ENCODE results near the gene CXCL16.

CXCL16 gene

DNA sequence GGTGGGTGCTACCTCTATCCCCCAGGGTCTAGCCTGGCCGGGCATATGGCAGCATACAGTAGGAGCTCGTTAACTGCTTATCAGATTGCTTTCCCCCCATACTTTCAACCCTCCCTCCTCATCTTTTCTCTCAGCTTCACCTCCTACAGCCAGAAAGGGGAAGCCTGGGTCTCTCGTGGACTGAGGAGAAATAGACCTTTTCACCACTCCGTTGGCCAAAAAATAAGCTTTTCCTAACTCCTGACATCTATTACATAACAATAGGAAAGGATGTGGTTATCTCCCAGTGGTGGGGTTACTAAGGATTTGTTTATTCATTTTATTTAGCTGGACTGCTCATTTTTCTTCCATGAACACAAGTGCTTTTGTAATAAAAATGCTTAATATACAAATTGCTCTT lies 9.0 kb upstream of the CXCL16 start:
- no peak for DNase-seq

DNA sequence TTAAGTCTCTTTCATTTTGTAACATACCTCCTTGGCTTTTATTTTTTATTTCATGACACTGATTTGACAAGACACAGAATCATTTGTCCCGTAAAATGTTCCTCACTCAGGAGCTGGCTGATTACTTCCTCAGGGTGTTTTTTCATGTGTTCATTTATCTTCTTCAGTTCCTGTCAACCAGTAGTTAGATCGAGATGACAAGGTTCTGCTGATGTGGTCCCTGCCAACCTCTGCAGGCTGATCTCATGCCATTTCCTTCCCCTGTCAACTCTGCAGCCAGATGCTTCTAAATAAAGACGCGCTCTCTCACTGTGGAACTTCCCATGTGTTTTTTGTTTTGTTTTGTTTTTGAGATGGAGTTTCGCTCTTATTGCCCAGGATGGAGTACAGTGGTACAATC lies 8.1 kb upstream of the CXCL16 start:
- DNase-seq, result no peak

DNA sequence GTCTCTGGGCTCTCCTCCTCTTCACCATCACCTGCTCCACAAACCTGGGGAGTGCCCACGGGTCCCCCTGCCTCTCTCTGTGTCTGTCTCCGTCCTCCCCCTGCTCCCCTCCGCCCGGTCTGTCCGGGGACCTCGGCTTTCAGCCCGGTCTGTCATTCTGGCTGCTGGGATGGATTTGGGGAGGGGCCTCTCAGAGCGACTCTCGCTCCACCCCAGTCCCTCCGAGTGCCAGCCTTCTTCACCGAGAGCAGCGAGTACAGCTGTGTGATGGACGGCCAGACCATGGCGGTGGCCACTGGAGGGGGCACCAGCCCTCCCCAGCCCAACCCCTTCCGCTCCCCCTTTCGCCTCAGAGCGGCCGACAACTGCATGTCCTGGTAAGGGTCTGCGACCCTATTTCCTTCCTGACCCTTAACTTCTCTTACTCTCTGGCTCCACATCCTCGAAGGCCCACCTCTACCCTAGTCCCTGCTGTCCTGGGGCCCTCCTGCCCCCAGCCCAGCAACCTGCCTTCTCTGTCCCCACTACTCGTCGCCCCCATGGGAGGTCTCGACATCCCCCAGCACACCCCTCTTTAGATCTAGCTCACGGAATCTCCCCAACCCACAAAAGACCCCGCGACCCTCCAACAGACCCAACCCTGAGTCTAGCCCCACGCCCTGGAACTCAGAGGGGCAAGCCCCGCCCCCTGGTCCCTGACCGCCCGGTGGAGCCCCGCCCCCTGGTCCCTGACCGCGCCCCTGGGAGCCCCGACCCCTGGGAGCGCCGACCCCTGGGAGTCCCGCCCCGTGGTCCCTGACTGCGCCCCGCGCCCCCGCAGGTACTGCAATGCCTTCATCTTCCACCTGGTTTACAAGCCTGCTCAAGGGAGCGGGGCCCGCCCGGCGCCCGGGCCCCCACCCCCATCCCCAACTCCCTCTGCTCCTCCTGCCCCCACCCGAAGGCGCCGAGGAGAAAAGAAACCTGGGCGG lies 5.6 kb upstream of the CXCL16 start:
- DNase-seq, result no peak

DNA sequence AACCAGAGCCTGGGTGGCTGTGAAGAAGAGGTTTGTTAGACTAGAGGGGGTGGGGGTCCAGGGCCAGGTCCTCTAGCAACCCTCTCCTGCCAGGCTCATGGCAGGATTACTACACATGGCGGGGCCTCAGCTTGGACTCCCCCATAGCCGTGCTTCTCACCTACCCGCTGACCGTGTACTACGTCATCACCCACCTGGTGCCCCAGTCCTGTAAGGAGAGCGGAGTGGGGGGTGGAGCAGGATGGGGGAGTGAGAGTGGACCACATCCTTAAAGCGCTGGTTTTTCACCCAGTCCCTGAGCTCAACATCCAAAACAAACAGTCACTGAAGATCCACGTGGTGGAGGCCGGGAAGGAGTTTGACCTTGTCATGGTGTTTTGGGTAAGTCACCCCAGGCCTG lies 4.2 kb upstream of the CXCL16 start:
- no peak for DNase-seq

DNA sequence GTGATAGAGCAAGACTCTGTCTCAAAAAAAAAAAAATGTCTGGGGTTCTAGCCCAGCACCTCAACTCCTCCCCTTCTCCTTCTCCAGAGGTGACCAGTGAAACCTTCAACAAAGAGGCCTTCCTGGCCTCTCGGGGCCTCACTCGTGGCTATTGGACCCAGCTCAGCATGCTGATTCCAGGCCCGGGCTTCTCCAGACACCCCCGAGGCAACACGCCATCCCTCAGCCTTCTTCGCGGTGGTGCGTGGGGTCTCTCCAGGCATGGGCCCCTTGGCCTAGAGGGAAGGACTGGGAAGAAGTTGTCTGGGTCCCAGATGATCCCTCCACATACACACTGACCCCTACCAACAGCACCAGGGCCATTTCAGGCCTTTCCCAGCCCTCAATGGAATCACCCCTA lies 3.5 kb upstream of the CXCL16 start:
- DNase-seq, result no peak

DNA sequence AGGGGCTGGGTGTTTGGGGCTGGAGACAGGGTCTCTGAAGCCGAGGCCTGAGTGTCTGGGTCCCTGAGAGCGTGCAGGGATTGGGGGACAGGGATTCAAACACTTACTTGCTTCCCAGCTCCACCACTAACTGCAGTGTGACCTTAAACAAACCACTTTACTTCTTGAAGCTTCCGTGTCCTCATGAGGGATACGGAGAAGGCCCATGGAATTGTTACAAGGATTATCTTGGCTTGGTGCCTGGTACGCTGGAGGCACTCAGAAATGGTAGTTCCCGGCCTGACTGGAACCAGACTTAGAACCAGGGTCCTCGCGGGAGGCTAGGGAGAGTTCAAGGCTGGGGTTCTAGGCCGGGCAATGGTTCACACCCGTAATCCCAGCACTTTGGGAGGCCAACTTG lies 2.9 kb upstream of the CXCL16 start:
- no peak for DNase-seq

DNA sequence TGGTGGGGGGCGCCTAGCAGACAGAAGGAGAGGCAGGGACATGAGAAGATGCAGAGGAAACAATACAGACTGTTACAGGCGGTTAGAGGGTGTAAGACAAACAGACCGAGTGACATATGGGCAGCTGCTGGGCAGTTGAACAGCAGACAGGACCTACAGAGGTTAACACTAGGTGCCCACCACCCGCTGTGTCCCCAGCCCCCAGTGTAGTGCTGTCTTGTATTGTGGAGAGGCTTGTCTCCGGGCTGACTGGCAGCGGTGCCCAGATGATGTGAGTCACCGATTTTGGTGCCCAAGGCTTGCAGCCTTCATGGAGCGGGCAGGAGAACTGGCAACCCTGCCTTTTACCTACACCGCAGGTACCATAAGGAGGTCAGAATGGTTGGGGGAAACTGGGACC lies 2.4 kb upstream of the CXCL16 start:
- DNase-seq, result no peak

DNA sequence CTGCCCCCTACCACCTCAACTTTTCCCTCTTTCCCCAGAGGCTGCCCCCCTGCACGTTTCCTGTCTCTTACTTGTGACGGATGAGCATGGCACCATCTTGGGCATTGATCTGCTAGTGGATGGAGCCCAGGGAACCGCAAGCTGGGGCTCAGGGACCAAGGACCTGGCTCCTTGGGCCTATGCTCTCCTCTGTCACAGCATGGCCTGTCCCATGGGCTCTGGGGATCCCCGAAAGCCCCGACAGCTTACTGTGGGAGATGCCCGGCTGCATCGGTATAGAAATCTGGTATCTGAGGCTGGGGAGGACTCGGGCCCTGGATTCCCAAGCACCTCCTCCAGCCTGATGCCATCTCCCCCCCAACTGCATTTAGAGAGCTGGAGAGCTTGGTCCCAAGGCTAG lies 1.8 kb upstream of the CXCL16 start:
- DNase-seq, result no peak

DNA sequence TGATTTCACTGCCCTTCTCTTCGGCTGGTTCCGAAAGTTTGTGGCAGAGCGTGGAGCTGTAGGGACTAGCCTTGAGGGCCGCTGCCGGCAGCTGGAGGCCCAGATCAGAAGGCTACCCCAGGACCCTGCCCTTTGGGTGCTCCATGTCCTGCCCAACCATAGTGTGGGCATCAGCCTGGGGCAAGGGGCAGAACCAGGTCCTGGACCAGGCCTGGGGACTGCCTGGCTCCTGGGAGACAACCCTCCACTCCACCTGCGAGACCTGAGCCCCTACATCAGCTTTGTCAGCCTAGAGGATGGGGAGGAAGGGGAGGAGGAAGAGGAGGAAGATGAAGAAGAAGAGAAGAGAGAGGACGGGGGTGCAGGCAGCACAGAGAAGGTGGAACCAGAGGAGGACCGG lies 856 bp upstream of the CXCL16 start:
- DNase-seq, result no peak

DNA sequence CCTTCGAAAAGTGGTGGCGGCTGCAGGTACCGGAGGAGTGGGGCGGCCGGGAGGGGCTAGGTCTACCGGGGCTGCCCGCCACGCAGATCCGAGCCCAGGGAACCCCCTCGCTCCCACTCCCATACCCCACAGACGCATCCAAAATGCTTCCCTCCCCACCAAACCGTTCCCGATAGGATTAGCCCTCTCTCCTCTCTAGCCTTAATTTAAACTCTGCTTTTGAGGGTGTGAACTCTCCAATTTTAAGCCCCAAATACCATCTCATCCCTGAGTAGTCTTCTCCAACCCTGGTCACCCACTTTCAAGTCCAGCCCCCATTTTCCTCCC lies 260 bp upstream of the CXCL16 start:
- DNase-seq, result no peak

DNA sequence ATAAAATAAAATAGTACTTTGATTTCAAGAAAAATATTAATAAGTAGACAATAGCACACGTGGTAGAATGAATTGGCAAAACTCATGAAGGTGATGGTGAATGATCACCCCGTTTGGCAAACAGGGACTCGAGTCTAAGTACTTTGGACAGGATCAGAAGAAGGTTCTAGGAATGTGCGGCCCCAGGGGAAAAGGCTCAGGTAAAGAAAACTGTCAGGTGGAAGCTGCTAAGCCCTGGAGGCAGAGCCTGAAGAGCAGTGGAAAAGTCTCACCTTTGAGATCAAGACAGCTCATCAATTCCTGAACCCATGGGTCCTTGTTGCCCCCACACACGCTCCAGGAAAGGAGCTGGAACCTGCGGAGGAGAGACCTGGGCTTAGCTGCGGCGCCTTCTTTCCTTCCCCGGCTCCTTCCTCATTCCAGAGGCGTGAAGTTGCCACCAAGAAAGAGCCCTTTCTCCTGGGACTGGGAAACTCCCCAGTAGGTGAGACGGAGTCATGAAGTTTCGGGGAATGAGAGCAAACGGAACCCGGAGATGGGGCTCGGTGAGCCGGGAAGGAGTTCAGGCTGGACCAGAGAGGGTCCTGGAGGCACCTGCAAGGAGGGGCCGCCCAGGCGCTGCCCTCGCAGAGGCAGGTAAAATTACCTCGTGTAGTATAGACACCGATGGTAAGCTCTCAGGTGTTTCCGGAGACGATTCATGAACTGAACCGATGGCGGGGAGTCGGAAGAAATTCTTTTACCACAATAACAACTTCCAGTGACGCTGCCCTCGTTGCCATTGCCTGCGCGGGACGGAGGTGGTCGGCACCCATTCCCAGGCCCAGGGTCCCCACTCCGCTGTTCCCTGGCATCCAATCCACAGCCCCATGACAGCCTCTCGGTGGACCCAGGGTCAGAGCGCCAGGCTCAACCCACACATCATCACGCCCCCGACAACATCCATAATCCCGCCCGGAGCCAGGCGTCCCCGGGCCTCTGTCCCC lies 1.3 kb downstream of the CXCL16 start:
- no peak for DNase-seq

DNA sequence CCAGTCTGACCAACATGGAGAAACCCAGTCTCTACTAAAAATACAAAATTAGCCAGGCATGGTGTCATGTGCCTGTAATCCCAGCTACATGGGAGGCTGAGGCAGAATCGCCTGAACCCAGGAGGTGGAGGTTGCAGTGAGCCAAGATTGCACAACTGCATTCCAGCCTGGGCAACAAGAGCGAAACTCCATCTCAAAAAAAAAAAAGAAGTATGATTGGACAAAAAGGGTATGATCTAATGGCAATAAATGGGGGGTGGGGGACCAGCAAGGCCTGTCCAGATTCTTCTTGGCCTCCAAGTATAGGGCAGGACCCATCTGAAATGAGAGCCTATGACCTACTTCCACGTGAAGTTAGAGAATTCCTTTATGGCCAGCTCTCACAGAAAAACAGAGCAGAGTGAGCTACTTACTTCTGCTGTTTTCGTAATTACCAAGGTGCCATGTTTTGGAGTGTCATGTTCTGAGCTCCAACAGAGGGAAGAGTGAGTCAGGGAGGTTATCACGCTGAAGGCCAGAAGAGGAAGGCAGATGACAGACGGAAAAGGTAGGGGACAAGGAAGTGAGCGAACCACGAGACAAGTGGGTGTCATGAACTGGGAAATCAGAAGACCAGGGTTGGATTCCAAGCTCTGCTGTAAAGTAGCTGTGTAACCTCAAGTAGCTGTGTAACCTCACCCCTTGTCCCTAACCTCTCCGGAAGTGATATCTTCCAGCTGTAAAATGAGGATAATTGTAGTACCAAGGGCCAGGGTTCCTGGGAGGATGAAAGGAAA lies 3.7 kb downstream of the CXCL16 start:
- no peak for DNase-seq

DNA sequence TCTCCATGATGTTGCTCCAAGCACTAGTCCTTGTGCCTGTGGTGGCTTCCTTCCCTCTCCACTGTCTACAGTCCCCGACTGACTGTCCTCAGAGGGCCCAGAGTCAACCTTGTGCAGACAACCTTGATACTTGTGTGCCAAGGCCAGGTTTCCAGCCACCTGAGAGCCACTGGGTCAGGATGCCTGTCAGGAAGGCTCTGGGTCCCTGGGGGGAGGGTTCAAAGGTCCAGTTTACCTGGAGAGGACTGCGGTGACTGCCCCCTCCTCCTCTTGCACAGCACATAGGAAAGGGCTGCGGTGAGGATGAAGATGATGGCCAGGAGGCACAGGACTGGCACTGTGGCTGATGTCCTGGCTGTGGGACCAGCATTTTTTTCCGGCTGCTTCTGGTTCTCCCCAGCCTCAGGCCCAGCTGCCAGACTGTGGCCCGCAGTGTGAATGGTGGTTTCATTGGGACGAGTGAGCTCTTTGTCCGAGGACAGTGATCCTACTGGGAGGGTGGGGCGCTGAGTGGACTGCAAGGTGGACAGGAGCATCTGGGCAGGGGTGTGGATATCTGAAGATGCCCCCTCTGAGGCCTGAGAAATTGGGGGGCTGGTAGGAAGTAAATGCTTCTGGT lies 4.8 kb downstream of the CXCL16 start:
- no peak for DNase-seq

DNA sequence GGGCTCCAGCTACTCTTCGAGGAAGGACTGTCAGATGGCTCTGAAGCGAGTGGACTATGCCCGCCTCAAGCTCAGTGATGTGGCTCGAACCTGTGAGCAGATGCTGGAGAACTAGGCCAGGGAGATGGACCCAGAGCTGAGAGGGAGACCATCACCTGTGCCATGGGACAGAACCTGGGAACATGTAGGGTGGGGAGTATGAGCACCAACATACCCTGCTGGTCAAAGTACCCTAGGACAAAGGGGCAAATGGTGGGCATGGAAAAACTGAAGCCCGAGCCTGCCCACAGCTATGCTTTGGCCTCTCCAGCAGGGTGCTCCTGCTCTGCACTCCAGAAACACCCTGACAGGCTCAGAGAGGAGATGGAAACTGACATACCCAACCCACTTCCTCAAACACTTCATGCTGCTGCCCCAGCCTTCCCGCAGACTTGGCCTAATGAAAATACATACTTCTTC lies 6.6 kb downstream of the CXCL16 start:
- DNase-seq, result no peak

DNA sequence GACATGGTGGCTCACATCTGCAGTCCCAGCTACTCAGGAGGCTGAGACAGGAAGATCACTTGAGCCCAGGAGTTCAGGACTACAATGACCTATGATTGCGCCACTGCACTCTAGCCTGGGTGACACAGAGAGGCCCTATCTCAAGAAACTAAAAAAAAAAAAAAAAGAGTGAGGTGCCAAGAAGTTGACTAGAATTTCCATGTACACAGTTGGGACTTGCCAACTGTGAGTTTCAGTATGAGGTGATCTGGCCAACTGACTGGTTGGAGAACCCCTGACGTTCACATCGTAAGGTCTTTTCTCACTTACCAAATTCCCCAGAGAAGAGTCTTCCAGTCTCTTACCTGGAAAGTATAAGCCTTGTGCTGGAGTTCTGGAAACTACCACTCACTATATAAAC lies 11.6 kb downstream of the CXCL16 start:
- DNase-seq, result no peak

DNA sequence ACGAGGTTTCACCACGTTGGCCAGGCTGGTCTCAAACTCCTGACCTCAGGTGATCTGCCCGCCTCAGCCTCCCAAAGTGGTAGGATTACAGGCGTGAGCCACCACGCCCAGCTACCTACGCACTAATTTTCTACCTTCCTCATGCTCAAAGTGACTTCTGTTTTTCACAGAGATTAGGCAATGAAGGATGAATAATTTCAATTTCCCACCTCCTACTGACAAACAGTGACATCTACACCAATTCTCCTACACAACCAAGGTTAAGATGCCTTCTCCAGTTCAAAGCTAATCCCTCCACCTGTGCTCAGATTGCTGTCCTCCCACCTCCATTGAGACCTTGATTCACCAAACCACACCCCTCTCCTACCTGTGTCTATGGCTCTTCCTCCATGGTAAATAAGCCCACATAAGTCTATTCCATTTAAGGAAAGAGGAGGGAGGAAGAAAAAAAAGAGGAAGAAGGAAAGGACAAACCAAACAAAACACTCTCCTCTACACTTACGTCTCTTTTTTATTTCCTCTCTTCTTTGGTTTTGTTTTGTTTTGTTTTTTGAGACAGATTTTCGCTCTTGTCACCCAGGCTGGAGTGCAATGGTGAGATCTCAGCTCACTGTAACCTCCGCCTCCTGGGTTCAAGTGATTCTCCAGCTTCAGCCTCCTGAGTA lies 13.9 kb downstream of the CXCL16 start:
- DNase-seq, result no peak

DNA sequence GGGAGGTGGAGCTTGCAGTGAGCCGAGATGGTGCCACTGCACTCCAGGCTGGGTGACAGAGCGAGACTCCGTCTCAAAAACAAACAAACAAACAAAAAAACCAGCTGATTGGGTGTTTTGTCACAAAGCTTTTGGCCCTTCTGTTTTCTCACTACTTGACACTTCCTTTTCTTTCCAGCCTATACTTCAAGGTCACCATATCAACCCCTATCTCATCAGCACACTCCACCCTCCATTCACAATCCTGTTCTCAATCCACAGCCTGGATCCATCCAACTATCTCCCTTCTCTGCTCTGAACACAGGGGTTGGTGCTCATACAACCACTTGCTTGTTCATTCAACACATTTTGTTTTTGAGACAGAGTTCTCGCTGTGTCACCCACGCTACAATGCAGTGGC lies 15.1 kb downstream of the CXCL16 start:
- no peak for DNase-seq

DNA sequence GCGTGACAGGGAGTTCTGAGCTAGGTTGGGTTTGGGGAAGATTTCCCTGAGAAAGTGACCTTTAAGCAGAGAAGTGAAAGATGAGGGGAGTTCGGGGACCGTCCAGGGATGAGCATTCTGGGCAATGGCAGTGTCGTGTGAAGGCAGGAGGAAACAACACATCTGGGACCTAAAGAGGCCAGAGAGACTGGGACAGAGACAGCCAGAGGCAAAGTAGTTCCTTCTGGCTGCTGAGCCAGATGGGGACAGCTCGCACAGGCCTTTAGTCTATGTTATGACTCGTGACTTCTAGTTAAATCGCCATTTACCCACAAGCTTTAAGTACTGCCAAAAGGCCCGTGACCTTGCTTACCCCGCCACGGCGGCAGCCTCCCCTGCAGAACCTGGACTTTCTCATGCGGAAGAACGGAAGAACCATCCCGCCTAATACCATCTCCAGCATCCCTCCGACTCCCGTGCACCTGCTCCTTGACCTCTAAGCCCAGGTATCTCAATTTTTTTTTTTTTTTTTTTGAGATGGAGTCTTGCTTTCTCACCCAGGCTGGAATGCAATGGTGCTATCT lies 17.0 kb downstream of the CXCL16 start:
- no peak for DNase-seq

DNA sequence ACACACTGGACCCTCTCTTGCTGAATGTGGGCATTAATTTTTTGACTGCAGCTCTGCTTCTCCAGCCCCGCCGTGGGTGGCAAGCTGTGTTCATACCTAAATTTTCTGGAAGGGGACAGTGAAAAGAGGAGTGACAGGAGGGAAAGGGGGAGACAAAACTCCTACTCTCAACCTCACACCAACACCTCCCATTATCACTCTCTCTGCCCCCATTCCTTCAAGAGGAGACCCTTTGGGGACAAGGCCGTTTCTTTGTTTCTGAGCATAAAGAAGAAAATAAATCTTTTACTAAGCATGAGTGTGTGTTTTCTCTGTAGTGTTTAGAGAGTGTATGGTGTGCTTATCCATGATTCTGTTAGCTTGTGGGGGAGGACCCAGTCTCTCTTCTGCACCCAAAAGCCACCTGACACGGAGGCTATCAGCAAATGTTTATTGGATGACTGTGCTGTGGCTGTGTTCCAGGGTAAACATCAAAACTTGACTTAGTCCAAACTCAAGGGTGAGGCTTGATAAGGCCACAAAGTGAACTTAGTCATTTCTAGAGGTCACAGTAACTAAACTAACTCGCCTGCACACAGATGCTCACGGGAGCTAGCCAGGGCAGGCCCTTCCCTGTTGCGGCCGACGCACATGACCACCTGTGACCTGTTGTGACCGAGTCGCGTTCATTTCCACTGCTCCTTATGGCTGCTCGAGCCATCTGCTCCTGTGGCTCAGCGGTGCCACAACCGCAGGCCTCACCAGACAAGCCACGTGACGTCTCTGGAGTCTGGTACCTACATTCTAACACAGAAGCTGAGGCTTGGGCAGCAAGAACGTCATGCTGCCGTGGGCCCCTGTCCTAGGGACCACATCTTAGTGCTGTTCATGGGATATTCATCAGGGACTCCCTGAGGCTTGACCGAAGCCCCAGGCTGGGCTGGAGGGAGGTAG lies 18.3 kb downstream of the CXCL16 start:
- no peak for DNase-seq

DNA sequence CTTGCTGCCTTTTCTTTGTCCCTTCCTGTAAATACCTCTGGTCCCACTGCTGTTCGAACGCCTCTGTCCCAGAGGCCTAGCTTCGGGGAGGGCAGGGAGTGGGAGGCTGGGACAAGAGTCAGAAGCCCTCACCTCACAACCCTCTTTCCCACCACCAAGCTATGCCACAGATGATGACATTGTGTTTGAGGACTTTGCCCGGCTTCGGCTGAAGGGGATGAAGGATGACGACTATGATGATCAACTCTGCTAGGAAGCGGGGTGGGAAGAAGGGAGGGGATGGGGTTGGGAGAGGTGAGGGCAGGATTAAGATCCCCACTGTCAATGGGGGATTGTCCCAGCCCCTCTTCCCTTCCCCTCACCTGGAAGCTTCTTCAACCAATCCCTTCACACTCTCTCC lies 18.9 kb downstream of the CXCL16 start:
- no peak for DNase-seq
